Common myeloid progenitor, CD34-positive (primary cell): Measurements from ENCODE around the gene HNRNPUL2.

Experiments used
- CTCF ChIA-PET: fragments of 350-600 bp; sonication (Branson Sonifier 250); formaldehyde crosslinking; loops from one replicate; lab custom pipeline; 2021; ENCODE audit warnings: antibody characterized with exemption; lab: Charles Lee
- POLR2A ChIA-PET: fragments of 350-600 bp; sonication (Branson Sonifier 250); formaldehyde crosslinking; loops from one replicate; lab custom pipeline; 2021; ENCODE audit warnings: antibody characterized with exemption; lab: Charles Lee
- DNase-seq, 3 donors: peaks; one replicate each; pipeline versions ENCODE4 v3.0.0 to v3.0.0-alpha.2; 2013
- H3K27ac ChIP-seq, 2 experiments: 1 replicate in 1 of 2; 2 replicates in 1 of 2; pipeline ENCODE4 v1.7.0; 2013; ENCODE audit warnings: inconsistent platforms in 2 of 2, low read length in 2 of 2, mild to moderate bottlenecking in 2 of 2, low read depth in 1 of 2, moderate library complexity in 1 of 2; ENCODE audit not compliant: severe bottlenecking in 2 of 2, insufficient read depth in 1 of 2, poor library complexity in 1 of 2
- H3K27me3 ChIP-seq, 5 experiments: replicated peaks in 2 of 5; 1 replicate in 3 of 5; 2 replicates in 2 of 5; pipeline versions ENCODE4 v1.6.1 to v1.7.0; 2013; ENCODE audit warnings: low read length in 4 of 5, mild to moderate bottlenecking in 2 of 5, moderate library complexity in 2 of 5, inconsistent platforms in 1 of 5; ENCODE audit not compliant: insufficient read depth in 5 of 5, control insufficient read depth in 4 of 5
- H3K36me3 ChIP-seq, 4 experiments: 1 replicate in 2 of 4; 2 replicates in 2 of 4; pipeline versions ENCODE4 v1.6.1 to v1.7.0; 2013; ENCODE audit warnings: low read length in 3 of 4, control low read depth in 1 of 4, mild to moderate bottlenecking in 1 of 4; ENCODE audit not compliant: control insufficient read depth in 4 of 4, insufficient read depth in 4 of 4
- H3K4me1 ChIP-seq, 4 experiments: 1 replicate in 3 of 4; 2 replicates in 1 of 4; pipeline versions ENCODE4 v1.6.1 to v1.7.1; 2013; ENCODE audit warnings: low read length in 3 of 4, mild to moderate bottlenecking in 3 of 4, control low read depth in 1 of 4, inconsistent platforms in 1 of 4, moderate library complexity in 1 of 4; ENCODE audit not compliant: control insufficient read depth in 4 of 4, insufficient read depth in 4 of 4; ENCODE audit errors: control extremely low read depth in 1 of 4
- H3K4me3 ChIP-seq, 7 experiments: 1 replicate in 4 of 7; 2 replicates in 3 of 7; pipeline versions ENCODE4 v1.5.1 to v1.7.0; 2013; ENCODE audit warnings: mild to moderate bottlenecking in 7 of 7, low read length in 6 of 7, moderate library complexity in 6 of 7, inconsistent platforms in 2 of 7, low read depth in 2 of 7, control low read depth in 1 of 7; ENCODE audit not compliant: insufficient read depth in 4 of 7, control insufficient read depth in 1 of 7; ENCODE audit errors: extremely low read depth in 1 of 7
- H3K9me3 ChIP-seq, 5 experiments: 1 replicate in 4 of 5; 2 replicates in 1 of 5; pipeline versions ENCODE4 v1.6.1 to v1.7.1; 2013; ENCODE audit warnings: low read length in 4 of 5, mild to moderate bottlenecking in 2 of 5, inconsistent platforms in 1 of 5, low read depth in 1 of 5, moderate library complexity in 1 of 5; ENCODE audit not compliant: control insufficient read depth in 4 of 5, insufficient read depth in 2 of 5; ENCODE audit errors: control extremely low read depth in 1 of 5
- WGBS: methylation state at CpG from one replicate; pipeline ENCODE4 v1.1.5; 2013; ENCODE audit not compliant: insufficient coverage; 5-methylcytosine and 5-hydroxymethylcytosine counted together

HNRNPUL2 gene

GRCh38 chr11:62719302-62719978 is 7.8 kb downstream of the HNRNPUL2 start:
- CTCF ChIA-PET, result interaction anchor here (1.2 kb wide), 1 partner anchor 26 kb away, joined by 3 read pairs; no protein-coding TSS in a partner anchor
- DNase-seq, result no peak
- POLR2A ChIA-PET, result no interaction called here
- H3K4me3 ChIP-seq, result no peak overlapping the region
- WGBS, result 100% methylated on average over 1 of the region's 2 CpGs
- H3K36me3 ChIP-seq, result peaks cover 48 to 97% (median 87%) of the 10 kb centered on the region in 4 experiments
- H3K4me1 ChIP-seq, result peaks cover 2 to 6% (median 4%) of the 10 kb centered on the region in 4 experiments
- peak overlapping the region in 1 of 2 experiments; percentile 23 for H3K27ac ChIP-seq
- no peaks in the 10 kb centered on the region for H3K27me3 ChIP-seq
- H3K9me3 ChIP-seq, result no peaks in the 10 kb centered on the region

DNA sequence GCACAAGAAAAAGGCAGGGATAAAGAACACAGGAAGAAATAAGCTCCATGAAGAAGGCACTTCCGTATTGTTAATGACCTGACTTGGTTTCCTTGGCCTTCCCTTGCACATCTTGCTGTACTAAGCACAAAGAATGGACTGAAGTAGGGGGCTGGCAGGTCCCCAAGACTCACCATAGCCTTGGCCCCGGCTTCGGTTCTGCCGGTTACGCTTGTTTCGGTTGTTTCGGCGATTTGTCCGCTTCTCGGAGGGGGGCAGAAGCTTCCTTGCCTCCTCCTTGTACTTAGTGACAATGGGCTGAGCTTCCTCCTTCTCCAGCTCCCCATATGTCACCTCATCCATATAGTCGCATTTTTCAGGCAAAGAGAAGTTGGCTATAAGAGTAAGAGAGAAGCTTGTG is 10.4 kb downstream of the HNRNPUL2 start:
- no peak for DNase-seq
- CTCF ChIA-PET, result interaction anchor here (1.9 kb wide), 1 partner anchor 8 kb away, joined by 6 read pairs; no protein-coding TSS in a partner anchor
- H3K4me3 ChIP-seq, result no peak overlapping the region
- no peaks in the 10 kb centered on the region for H3K4me1 ChIP-seq
- H3K27me3 ChIP-seq, result no peaks in the 10 kb centered on the region
- no peaks in the 10 kb centered on the region for H3K9me3 ChIP-seq
- no peak overlapping the region for H3K27ac ChIP-seq
- POLR2A ChIA-PET, result no interaction called here
- H3K36me3 ChIP-seq, result peaks cover 49 to 95% (median 85%) of the 10 kb centered on the region in 4 experiments
- 100% methylated on average over 6 of the region's 11 CpGs for WGBS

DNA sequence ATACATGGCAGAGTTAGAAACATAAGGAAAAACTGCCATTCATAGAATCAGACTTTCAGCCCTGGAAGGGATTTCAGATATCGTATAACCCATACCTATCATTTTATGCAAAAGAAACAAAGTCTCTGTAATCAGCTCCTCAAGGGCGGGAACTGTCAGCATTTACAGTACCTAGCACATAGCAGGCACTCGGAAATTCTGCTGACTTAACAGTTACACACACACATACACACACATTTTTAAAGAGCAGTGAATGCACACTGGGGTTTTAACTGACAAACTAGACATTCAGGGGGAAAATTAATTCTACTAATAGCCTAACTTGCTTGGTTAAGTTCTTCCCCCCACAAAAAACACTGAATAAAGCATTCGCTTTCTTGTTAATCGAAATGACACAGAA is 11.1 kb downstream of the HNRNPUL2 start:
- H3K27ac ChIP-seq, result no peak overlapping the region
- WGBS, result 100% methylated on average over 2 of the region's 5 CpGs
- ChIA-PET POLR2A (no interaction called here), CTCF (interaction anchor here (0.5 to 1.9 kb wide), 2 partner anchors 8 to 145 kb away, joined by 4 to 6 read pairs; no protein-coding TSS in a partner anchor)
- H3K4me1 ChIP-seq, result no peaks in the 10 kb centered on the region
- H3K27me3 ChIP-seq, result no peaks in the 10 kb centered on the region
- H3K36me3 ChIP-seq, result peaks cover 45 to 94% (median 82%) of the 10 kb centered on the region in 4 experiments
- no peak for DNase-seq
- no peak overlapping the region for H3K4me3 ChIP-seq
- no peaks in the 10 kb centered on the region for H3K9me3 ChIP-seq

GRCh38 chr11:62715150-62716130 is 11.8 kb downstream of the HNRNPUL2 start:
- ChIA-PET POLR2A (interaction anchor here (1.2 kb wide), 1 partner anchor 126 kb away, joined by 3 read pairs; no protein-coding TSS in a partner anchor), CTCF (interaction anchor here (0.5 to 1.9 kb wide), 4 partner anchors 9 to 146 kb away, joined by 3 to 6 read pairs (median 4); partner anchors contain the start of gene HNRNPUL2)
- no peak overlapping the region for H3K27ac ChIP-seq
- H3K27me3 ChIP-seq, result no peaks in the 10 kb centered on the region
- over 99% methylated on average over 16 of the region's 24 CpGs for WGBS
- peaks cover 0 to 4% (median 2%) of the 10 kb centered on the region in 4 experiments for H3K4me1 ChIP-seq
- no peak overlapping the region for H3K4me3 ChIP-seq
- no peak for DNase-seq
- no peaks in the 10 kb centered on the region for H3K9me3 ChIP-seq
- peaks cover 40 to 93% (median 78%) of the 10 kb centered on the region in 4 experiments for H3K36me3 ChIP-seq

DNA sequence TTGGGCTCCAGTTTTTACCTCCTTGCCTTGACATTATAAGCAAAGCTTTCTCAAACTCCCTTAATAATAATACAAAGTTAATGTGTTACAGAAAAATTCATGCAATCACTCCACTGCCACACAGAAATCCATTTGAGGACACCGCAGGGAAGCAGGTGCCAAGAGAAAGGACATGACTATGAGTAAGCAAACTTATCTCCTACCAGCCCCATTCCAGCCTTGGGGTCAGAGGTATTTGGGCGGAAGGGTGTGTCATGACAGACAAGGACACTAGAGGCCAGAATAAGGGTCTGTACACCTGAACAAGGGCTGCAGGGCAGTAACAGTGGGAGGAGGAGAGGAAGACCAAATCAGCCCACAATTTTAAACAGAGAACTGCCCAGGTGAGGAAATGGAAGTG is 13.9 kb downstream of the HNRNPUL2 start:
- ChIA-PET POLR2A (interaction anchor here (0.5 kb wide), 1 partner anchor 14 kb away, joined by 3 read pairs; no protein-coding TSS in a partner anchor), CTCF (interaction anchor here (0.8 to 2.5 kb wide), 3 partner anchors 11 to 150 kb away, joined by 3 to 8 read pairs (median 3); no protein-coding TSS in a partner anchor)
- H3K27ac ChIP-seq, result peak overlapping the region in 1 of 2 experiments; percentile 36

GRCh38 chr11:62712861-62713260 is 14.4 kb downstream of the HNRNPUL2 start:
- Histone ChIP-seq H3K27ac (peak overlapping the region in 1 of 2 experiments; percentile 36), H3K9me3 (no peaks in the 10 kb centered on the region), H3K4me3 (no peak overlapping the region), H3K36me3 (peaks cover 29 to 74% (median 57%) of the 10 kb centered on the region in 4 experiments), H3K27me3 (no peaks in the 10 kb centered on the region), H3K4me1 (peaks cover 2 to 27% (median 21%) of the 10 kb centered on the region in 4 experiments)
- ChIA-PET POLR2A (interaction anchor here (0.5 kb wide), 1 partner anchor 15 kb away, joined by 3 read pairs; no protein-coding TSS in a partner anchor), CTCF (interaction anchor here (0.8 to 2.5 kb wide), 4 partner anchors 11 to 151 kb away, joined by 3 to 8 read pairs (median 3); no protein-coding TSS in a partner anchor)
- no peak for DNase-seq
- WGBS, result 90% methylated on average over 3 of the region's 3 CpGs

More for the DNA sequence above, 13.9 kb downstream of the HNRNPUL2 start:
- no peak for DNase-seq
- Histone ChIP-seq H3K27me3 (no peaks in the 10 kb centered on the region), H3K4me3 (no peak overlapping the region), H3K9me3 (no peaks in the 10 kb centered on the region), H3K36me3 (peaks cover 29 to 79% (median 62%) of the 10 kb centered on the region in 4 experiments), H3K4me1 (peaks cover 2 to 22% (median 17%) of the 10 kb centered on the region in 4 experiments)
- 100% methylated on average over 2 of the region's 2 CpGs for WGBS
